Measurements from ENCODE around the gene FAM210A.

The FAM210A gene

GRCh38 chr18:13661779-13662256 is 64.5 kb downstream of the FAM210A start:
- peaks cover 27% of the 10 kb centered on the region for H3K36me3 ChIP-seq (ENCODE audit: insufficient read depth, low read length)

GRCh38 chr18:13661051-13661778 is 65.1 kb downstream of the FAM210A start:
- peaks cover 21% of the 10 kb centered on the region for H3K36me3 ChIP-seq (ENCODE audit: insufficient read depth, low read length)
- H3K4me2 ChIP-seq (ENCODE audit: insufficient read depth, low read length) = no peak overlapping the region
- H3K27me3 ChIP-seq (ENCODE audit: insufficient read depth, low read length, poor library complexity) = no peaks in the 10 kb centered on the region
- TF ChIP-seq CTCF (IDR thresholded peaks at IDR 0.05; ENCODE audit: borderline replicate concordance, extremely low read depth, low read length, poor library complexity, severe bottlenecking) (no peak), EZH2 (IDR thresholded peaks at IDR 0.05; ENCODE audit: borderline replicate concordance, low read depth, low read length, severe bottlenecking) (no peak)
- no peak overlapping the region for H3K4me3 ChIP-seq (ENCODE audit: low read depth in 1 of 2, low read length in 2 of 2)
- no peaks in the 10 kb centered on the region for H3K79me2 ChIP-seq (ENCODE audit: insufficient read depth, low read length)
- no peak overlapping the region for H3K9ac ChIP-seq (ENCODE audit: low read depth, low read length)
- H2AFZ ChIP-seq (ENCODE audit: low read depth, low read length) = no peak overlapping the region
- ATAC-seq (ENCODE audit: insufficient read depth, low read depth) = no peak
- no peaks in the 10 kb centered on the region for H4K20me1 ChIP-seq (ENCODE audit: insufficient read depth, low read length)
- DNase-seq = no peak
- H3K4me1 ChIP-seq (ENCODE audit: insufficient read depth, low read length) = no peaks in the 10 kb centered on the region
- H3K9me3 ChIP-seq (ENCODE audit: insufficient read depth, low read length, severe bottlenecking) = no peaks in the 10 kb centered on the region
- H3K27ac ChIP-seq (ENCODE audit: low read length) = no peak overlapping the region

More at GRCh38 chr18:13661779-13662256, 64.5 kb downstream of the FAM210A start:
- H3K9me3 ChIP-seq (ENCODE audit: insufficient read depth, low read length, severe bottlenecking) = no peaks in the 10 kb centered on the region
- H3K27me3 ChIP-seq (ENCODE audit: insufficient read depth, low read length, poor library complexity) = no peaks in the 10 kb centered on the region
- TF ChIP-seq EZH2 (IDR thresholded peaks at IDR 0.05; ENCODE audit: borderline replicate concordance, low read depth, low read length, severe bottlenecking) (no peak), CTCF (IDR thresholded peaks at IDR 0.05; ENCODE audit: borderline replicate concordance, extremely low read depth, low read length, poor library complexity, severe bottlenecking) (no peak)
- H3K4me1 ChIP-seq (ENCODE audit: insufficient read depth, low read length) = no peaks in the 10 kb centered on the region
- DNase-seq = no peak
- no peak for ATAC-seq (ENCODE audit: insufficient read depth, low read depth)
- H3K79me2 ChIP-seq (ENCODE audit: insufficient read depth, low read length) = no peaks in the 10 kb centered on the region
- H2AFZ ChIP-seq (ENCODE audit: low read depth, low read length) = no peak overlapping the region
- H3K4me2 ChIP-seq (ENCODE audit: insufficient read depth, low read length) = no peak overlapping the region
- no peak overlapping the region for H3K27ac ChIP-seq (ENCODE audit: low read length)
- no peak overlapping the region for H3K9ac ChIP-seq (ENCODE audit: low read depth, low read length)
- H4K20me1 ChIP-seq (ENCODE audit: insufficient read depth, low read length) = no peaks in the 10 kb centered on the region
- no peak overlapping the region for H3K4me3 ChIP-seq (ENCODE audit: low read depth in 1 of 2, low read length in 2 of 2)

GRCh38 chr18:13660510-13660909 is 65.8 kb downstream of the FAM210A start:
- no peak overlapping the region for H3K4me3 ChIP-seq (ENCODE audit: low read depth in 1 of 2, low read length in 2 of 2)
- H3K27ac ChIP-seq (ENCODE audit: low read length) = no peak overlapping the region
- H2AFZ ChIP-seq (ENCODE audit: low read depth, low read length) = no peak overlapping the region
- no peaks in the 10 kb centered on the region for H4K20me1 ChIP-seq (ENCODE audit: insufficient read depth, low read length)
- no peaks in the 10 kb centered on the region for H3K9me3 ChIP-seq (ENCODE audit: insufficient read depth, low read length, severe bottlenecking)
- H3K79me2 ChIP-seq (ENCODE audit: insufficient read depth, low read length) = no peaks in the 10 kb centered on the region
- H3K36me3 ChIP-seq (ENCODE audit: insufficient read depth, low read length) = peaks cover 17% of the 10 kb centered on the region
- no peak for ATAC-seq (ENCODE audit: insufficient read depth, low read depth)
- no peak overlapping the region for H3K9ac ChIP-seq (ENCODE audit: low read depth, low read length)
- H3K4me2 ChIP-seq (ENCODE audit: insufficient read depth, low read length) = no peak overlapping the region
- H3K27me3 ChIP-seq (ENCODE audit: insufficient read depth, low read length, poor library complexity) = no peaks in the 10 kb centered on the region
- DNase-seq = no peak
- H3K4me1 ChIP-seq (ENCODE audit: insufficient read depth, low read length) = no peaks in the 10 kb centered on the region
- TF ChIP-seq EZH2 (IDR thresholded peaks at IDR 0.05; ENCODE audit: borderline replicate concordance, low read depth, low read length, severe bottlenecking) (no peak), CTCF (IDR thresholded peaks at IDR 0.05; ENCODE audit: borderline replicate concordance, extremely low read depth, low read length, poor library complexity, severe bottlenecking) (no peak)

All from DND-41 (cell line).